Activated T-cell treated with anti-CD3 and anti-CD28 coated beads, Interleukin-2, amount 50 U/mL, for 72 hours (primary cell): Measurements from ENCODE around the gene SART3. TPM values are rescaled to one million over a fixed set of nuclear protein-coding genes. Genes with fewer than 3 reads are reported as not detected.

ENCODE experiments used
- ATAC-seq, 2 donors: fragments of 150-1000 bp; cut with Tn5 transposase; replicated peaks in 1 of 2; 2 replicates each; pipeline ENCODE4 v1.10.0; 2021; ENCODE audit warnings: moderate library complexity in 2 of 2, mild to moderate bottlenecking in 1 of 2
- DNase-seq, 2 donors: peaks; one replicate each; pipeline ENCODE4 v3.0.0; 2021 to 2022; ENCODE audit warnings: mixed read lengths in 1 of 2
- H3K27ac Mint-ChIP-seq: one replicate; pipeline ENCODE4 v1.8.0; 2022; ENCODE audit warnings: mild to moderate bottlenecking, moderate library complexity, mixed read lengths
- H3K27me3 Mint-ChIP-seq: one replicate; pipeline ENCODE4 v1.8.0; 2022; ENCODE audit warnings: low read depth, mixed read lengths
- H3K36me3 Mint-ChIP-seq, 2 donors: one replicate each; pipeline ENCODE4 v1.8.0; 2022; ENCODE audit warnings: mixed read lengths in 2 of 2, mild to moderate bottlenecking in 1 of 2; ENCODE audit not compliant: insufficient read depth in 2 of 2
- H3K4me1 Mint-ChIP-seq: one replicate; pipeline ENCODE4 v1.8.0; 2022; ENCODE audit warnings: low read depth, mixed read lengths
- H3K4me3 Mint-ChIP-seq, 2 donors: one replicate each; pipeline ENCODE4 v1.8.0; 2022; ENCODE audit warnings: mild to moderate bottlenecking in 2 of 2, mixed read lengths in 2 of 2, moderate library complexity in 2 of 2
- H3K9me3 Mint-ChIP-seq, 2 donors: one replicate each; pipeline ENCODE4 v1.8.0; 2022; ENCODE audit warnings: mixed read lengths in 2 of 2
- total RNA-seq, 2 donors: library from RNA; stranded (reverse); gene quantifications; one replicate each; pipeline ENCODE4 v1.2.3, GENCODE V29; 2022

The SART3 gene
- total RNA-seq, 2 donors from 2014 or later = 75.7 to 78.8 TPM

GRCh38 chr12:108526482-108527165, 34.3 kb downstream of the SART3 start:
- Mint-ChIP-seq H3K36me3 (peaks cover 21 to 46% of the 10 kb centered on the region in 2 donors), H3K27ac (peak overlapping the region; percentile 23), H3K4me3 (no peak overlapping the region), H3K4me1 (no peaks in the 10 kb centered on the region), H3K27me3 (no peaks in the 10 kb centered on the region), H3K9me3 (no peaks in the 10 kb centered on the region)
- DNase-seq (no peak), ATAC-seq (no peak)

GRCh38 chr12:108525681-108526080, 35.3 kb downstream of the SART3 start:
- no peaks in the 10 kb centered on the region for H3K4me1 Mint-ChIP-seq
- no peaks in the 10 kb centered on the region for H3K9me3 Mint-ChIP-seq
- peaks cover 21 to 47% of the 10 kb centered on the region in 2 donors for H3K36me3 Mint-ChIP-seq
- H3K4me3 Mint-ChIP-seq = no peak overlapping the region
- no peak overlapping the region for H3K27ac Mint-ChIP-seq
- ATAC-seq (no peak), DNase-seq (no peak)
- no peaks in the 10 kb centered on the region for H3K27me3 Mint-ChIP-seq

- ATAC-seq (no peak), DNase-seq (no peak)
- Mint-ChIP-seq H3K4me1 (no peaks in the 10 kb centered on the region), H3K27ac (no peak overlapping the region), H3K4me3 (no peak overlapping the region), H3K27me3 (no peaks in the 10 kb centered on the region), H3K9me3 (no peaks in the 10 kb centered on the region), H3K36me3 (peaks cover 18 to 38% of the 10 kb centered on the region in 2 donors)
Measured at GRCh38 chr12:108523365-108523764, 37.6 kb downstream of the SART3 start.

- no peak for DNase-seq
- Mint-ChIP-seq H3K27ac (peak overlapping the region; percentile 73), H3K27me3 (no peaks in the 10 kb centered on the region), H3K4me3 (no peak overlapping the region), H3K9me3 (no peaks in the 10 kb centered on the region), H3K4me1 (peaks cover 17% of the 10 kb centered on the region), H3K36me3 (peaks cover 10 to 16% of the 10 kb centered on the region in 2 donors)
- no peak for ATAC-seq
Measured at GRCh38 chr12:108519558-108519957, 41.4 kb downstream of the SART3 start.

- no peaks in the 10 kb centered on the region for H3K9me3 Mint-ChIP-seq
- DNase-seq = no peak
- H3K4me3 Mint-ChIP-seq = no peak overlapping the region
- no peak overlapping the region for H3K27ac Mint-ChIP-seq
- peaks cover 24% of the 10 kb centered on the region for H3K4me1 Mint-ChIP-seq
- H3K36me3 Mint-ChIP-seq = peaks cover 8 to 16% of the 10 kb centered on the region in 2 donors
- no peak for ATAC-seq
- no peaks in the 10 kb centered on the region for H3K27me3 Mint-ChIP-seq
Measured at GRCh38 chr12:108518716-108519496, 42.1 kb downstream of the SART3 start.

DNA sequence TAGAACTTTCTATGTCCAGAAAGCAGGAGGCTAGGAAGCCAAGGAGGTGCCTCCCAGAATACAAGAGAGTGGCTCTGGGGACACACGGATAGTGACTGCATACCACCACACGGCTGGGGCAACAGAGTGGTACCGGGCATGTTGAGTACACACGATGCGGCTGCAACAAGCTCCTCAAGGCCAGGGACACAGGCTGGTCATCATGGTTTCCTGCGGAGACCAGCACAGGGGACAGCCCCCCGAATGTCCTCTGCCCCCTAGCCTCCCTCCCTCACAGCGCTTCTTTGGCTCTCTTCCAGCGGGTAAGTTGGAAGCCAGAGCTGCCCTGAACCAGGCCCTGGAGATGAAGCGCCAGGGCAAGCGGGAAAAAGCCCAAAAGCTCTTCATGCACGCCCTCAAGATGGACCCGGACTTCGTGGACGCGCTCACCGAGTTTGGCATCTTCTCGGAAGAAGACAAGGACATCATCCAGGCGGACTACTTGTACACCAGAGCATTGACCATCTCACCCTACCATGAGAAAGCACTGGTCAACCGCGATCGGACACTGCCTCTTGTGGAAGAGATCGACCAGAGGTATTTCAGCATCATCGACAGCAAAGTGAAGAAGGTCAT, 42.8 kb downstream of the SART3 start:
- ATAC-seq (no peak), DNase-seq (no peak)
- peaks cover 8 to 14% of the 10 kb centered on the region in 2 donors for H3K36me3 Mint-ChIP-seq
- no peak overlapping the region for H3K27ac Mint-ChIP-seq
- peaks cover 26% of the 10 kb centered on the region for H3K4me1 Mint-ChIP-seq
- no peaks in the 10 kb centered on the region for H3K9me3 Mint-ChIP-seq
- no peaks in the 10 kb centered on the region for H3K27me3 Mint-ChIP-seq
- H3K4me3 Mint-ChIP-seq = no peak overlapping the region

DNA sequence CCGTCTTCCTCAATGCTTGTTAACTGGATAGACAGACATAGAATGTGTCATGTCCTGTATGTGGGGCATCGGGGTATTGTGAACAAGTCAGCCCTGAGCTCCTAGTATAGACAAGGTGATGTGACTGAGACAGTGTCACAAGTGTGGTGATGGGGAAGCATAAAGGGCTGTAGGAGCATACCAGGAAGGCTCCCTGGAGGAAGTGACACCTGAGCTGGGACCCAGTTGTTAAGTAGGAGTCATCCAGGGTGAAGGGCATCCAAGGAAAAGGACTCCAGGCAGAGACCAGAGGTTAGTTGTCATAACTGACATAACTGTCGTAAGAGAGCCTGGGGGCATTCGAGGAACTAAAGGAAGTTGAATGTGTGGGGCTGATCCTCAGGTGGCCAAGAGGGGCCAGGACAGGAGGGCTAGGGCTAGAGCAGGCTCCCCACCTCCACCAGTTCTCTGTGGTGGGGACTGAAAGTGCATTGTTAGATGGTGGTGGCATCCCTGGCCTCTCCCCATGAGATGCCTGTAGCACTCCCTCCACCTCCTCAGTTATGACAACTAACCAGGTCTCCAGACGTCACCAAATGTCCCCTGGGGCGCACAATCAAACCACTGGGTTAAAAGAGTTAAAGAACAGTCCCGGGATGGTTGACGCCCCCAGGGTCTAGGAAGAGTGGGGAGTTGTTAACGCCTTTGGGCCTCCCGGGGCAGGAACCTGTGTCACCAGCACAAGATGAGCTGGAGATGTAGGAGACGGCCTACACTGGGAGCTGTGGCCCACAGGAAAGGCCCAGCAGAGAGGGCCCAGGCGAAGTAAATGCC, 43.5 kb downstream of the SART3 start:
- DNase-seq = no peak
- no peak for ATAC-seq
- no peaks in the 10 kb centered on the region for H3K9me3 Mint-ChIP-seq
- peak overlapping the region; percentile 30 to 36 for H3K4me3 Mint-ChIP-seq
- H3K27ac Mint-ChIP-seq = peak overlapping the region; percentile 2
- peaks cover 26% of the 10 kb centered on the region for H3K4me1 Mint-ChIP-seq
- H3K36me3 Mint-ChIP-seq = peaks cover 8 to 14% of the 10 kb centered on the region in 2 donors
- no peaks in the 10 kb centered on the region for H3K27me3 Mint-ChIP-seq

- ATAC-seq (no peak), DNase-seq (no peak)
- Mint-ChIP-seq H3K36me3 (peaks cover 6 to 11% of the 10 kb centered on the region in 2 donors), H3K4me3 (peak overlapping the region; percentile 77 to 92), H3K27me3 (no peaks in the 10 kb centered on the region), H3K9me3 (no peaks in the 10 kb centered on the region), H3K27ac (peak overlapping the region; percentile 47), H3K4me1 (peaks cover 33% of the 10 kb centered on the region)
Measured at GRCh38 chr12:108516511-108517275, 44.3 kb downstream of the SART3 start.

DNA sequence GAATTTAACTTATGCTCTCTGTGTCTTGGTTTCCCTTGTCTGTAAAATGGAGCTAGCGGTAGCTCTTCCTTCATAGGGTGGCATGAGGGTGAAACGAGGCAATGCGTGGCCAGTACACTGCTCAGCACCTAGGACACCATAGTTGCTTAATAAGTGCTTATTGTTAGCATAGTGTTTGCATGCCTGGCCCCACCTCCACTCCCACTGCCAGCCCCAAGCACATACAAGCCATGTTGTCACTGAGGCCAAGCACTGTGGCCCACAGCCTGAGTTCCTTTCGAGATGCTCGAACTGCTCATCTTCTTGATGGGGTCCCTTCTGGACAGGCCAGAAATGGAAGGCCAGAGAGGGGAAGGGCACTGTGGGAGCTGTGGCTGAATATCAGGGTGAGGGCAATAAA, 45.1 kb downstream of the SART3 start:
- no peak for ATAC-seq
- Mint-ChIP-seq H3K27ac (peak overlapping the region; percentile 87), H3K27me3 (no peaks in the 10 kb centered on the region), H3K36me3 (peaks cover 6 to 7% of the 10 kb centered on the region in 2 donors), H3K9me3 (no peaks in the 10 kb centered on the region), H3K4me1 (peaks cover 39% of the 10 kb centered on the region), H3K4me3 (peak overlapping the region; percentile 77 to 92)
- DNase-seq = no peak

GRCh38 chr12:108514973-108515814, 45.8 kb downstream of the SART3 start, which contains the start of gene FICD:
TSS of gene FICD (plus strand) at chr12:108515277. CDS start at chr12:108516973, 1,696 bp downstream.
- ATAC-seq (peak; percentile 91 to 93), DNase-seq (peak; percentile 99 to 100)
- Mint-ChIP-seq H3K4me3 (peak within 1 kb of the TSS; percentile 77 to 92), H3K36me3 (peaks cover 3 to 6% of the 10 kb centered on the region in 2 donors), H3K9me3 (no peaks in the 10 kb centered on the region), H3K27me3 (no peaks in the 10 kb centered on the region), H3K4me1 (peaks cover 39% of the 10 kb centered on the region), H3K27ac (peak within 1 kb of the TSS; percentile 88)

GRCh38 chr12:108514468-108514972, 46.5 kb downstream of the SART3 start:
- H3K27me3 Mint-ChIP-seq = no peaks in the 10 kb centered on the region
- peak in 1 of 2 donors; percentile 20 for ATAC-seq
- H3K9me3 Mint-ChIP-seq = no peaks in the 10 kb centered on the region
- H3K36me3 Mint-ChIP-seq = peaks cover 3% of the 10 kb centered on the region in 2 donors
- peaks cover 39% of the 10 kb centered on the region for H3K4me1 Mint-ChIP-seq
- DNase-seq = no peak
- H3K27ac Mint-ChIP-seq = peak overlapping the region; percentile 88
- H3K4me3 Mint-ChIP-seq = peak overlapping the region; percentile 77 to 92
